ENCODE measurements around the gene FBP1.

- no peak for TF ChIP-seq SUZ12 (IDR thresholded peaks at IDR 0.05; ENCODE audit: extremely low read depth, insufficient read depth, insufficient read length)
- TF ChIP-seq YY1 (IDR thresholded peaks at IDR 0.05; ENCODE audit: insufficient read depth, insufficient read length) = no peak
- TF ChIP-seq ZNF274 (IDR thresholded peaks at IDR 0.05; ENCODE audit: low read depth, low read length) = no peak
Observed at GRCh38 chr9:94557376-94557775, 81.9 kb downstream of the FBP1 start.

Data from NT2/D1 (cell line).